ENCODE results near the gene CCDC74A. TPM values are rescaled to one million over a fixed set of nuclear protein-coding genes. Genes with fewer than 3 reads are reported as not detected.
"Not testable (repeated sequence)": the region's sequence is repeated elsewhere in the genome, so short reads cannot be mapped to it uniquely, and the experiment has no call there.

The CCDC74A gene
- polyA plus RNA-seq, 1 donor: 16.2 TPM

GRCh38 chr2:131528981-131529863 is 1.5 kb downstream of the CCDC74A start:
- DNase-seq: not testable (repeated sequence)

GRCh38 chr2:131529864-131530445 is 2.3 kb downstream of the CCDC74A start:
- DNase-seq: not testable (repeated sequence)

GRCh38 chr2:131530626-131531344 is 3.1 kb downstream of the CCDC74A start:
- not testable (repeated sequence) for DNase-seq

GRCh38 chr2:131531547-131532185 is 4.0 kb downstream of the CCDC74A start:
- not testable (repeated sequence) for DNase-seq

- DNase-seq: not testable (repeated sequence)
Observed at GRCh38 chr2:131532723-131533608, 5.3 kb downstream of the CCDC74A start.

GRCh38 chr2:131533609-131534316 is 6.1 kb downstream of the CCDC74A start:
- DNase-seq: not testable (repeated sequence)

GRCh38 chr2:131534317-131534672 is 6.6 kb downstream of the CCDC74A start:
- DNase-seq: not testable (repeated sequence)

GRCh38 chr2:131534965-131535364 is 7.3 kb downstream of the CCDC74A start:
- DNase-seq: not testable (repeated sequence)

GRCh38 chr2:131535526-131535925 is 7.8 kb downstream of the CCDC74A start:
- no peak for DNase-seq

- not testable (repeated sequence) for DNase-seq
Observed at GRCh38 chr2:131535951-131536826, 8.5 kb downstream of the CCDC74A start.

GRCh38 chr2:131536841-131537240 is 9.2 kb downstream of the CCDC74A start:
- DNase-seq: not testable (repeated sequence)

- DNase-seq: not testable (repeated sequence)
Observed at GRCh38 chr2:131538856-131539255, 11.2 kb downstream of the CCDC74A start.

GRCh38 chr2:131542438-131543384 is 15.0 kb downstream of the CCDC74A start:
- no peak for DNase-seq

GRCh38 chr2:131543385-131543891 is 15.8 kb downstream of the CCDC74A start:
- DNase-seq: no peak

GRCh38 chr2:131544006-131544812 is 16.5 kb downstream of the CCDC74A start:
- not testable (repeated sequence) for DNase-seq

GRCh38 chr2:131544813-131545165 is 17.1 kb downstream of the CCDC74A start:
- DNase-seq: not testable (repeated sequence)

GRCh38 chr2:131552871-131553270 is 25.2 kb downstream of the CCDC74A start:
- DNase-seq: no peak

Data from left kidney (tissue), 2 donors.